PFSK-1 (cell line): ENCODE results near the gene MATCAP1.

Experiments
- FOXP2 ChIP-seq: optimal IDR thresholded peaks from 2 replicates; pipeline ENCODE3; 2011; ENCODE audit warnings: borderline replicate concordance, control low read depth, inconsistent platforms; ENCODE audit not compliant: insufficient read depth; ENCODE audit errors: extremely low read length, extremely low read depth
- POLR2AphosphoS5 ChIP-seq: IDR thresholded peaks from 2 replicates; pipeline ENCODE4 v1.6.1; 2012; ENCODE audit warnings: low read depth, mild to moderate bottlenecking, control low read depth, low read length, moderate library complexity
- REST ChIP-seq, 2 experiments: IDR thresholded peaks; 2 replicates each; pipeline versions ENCODE4 v1.6.1 to v1.8.0; 2011 to 2012; ENCODE audit warnings: low read depth in 2 of 2, low read length in 2 of 2, control low read depth in 1 of 2, inconsistent platforms in 1 of 2, mild to moderate bottlenecking in 1 of 2, moderate library complexity in 1 of 2; ENCODE audit not compliant: insufficient read depth in 1 of 2
- SIN3A ChIP-seq: IDR thresholded peaks from 2 replicates; pipeline ENCODE4 v1.6.1; 2012; ENCODE audit warnings: mild to moderate bottlenecking, low read length, moderate library complexity, borderline replicate concordance; ENCODE audit not compliant: insufficient read depth
- TAF1 ChIP-seq: IDR thresholded peaks from 2 replicates; pipeline ENCODE4 v1.6.1; 2012; ENCODE audit warnings: low read length, control low read depth, borderline replicate concordance; ENCODE audit not compliant: insufficient read depth

MATCAP1 gene

GRCh38 chr16:67198238-67198734 is 14.5 kb upstream of the MATCAP1 start:
- TF ChIP-seq TAF1 = no peak
- TF ChIP-seq REST (IDR thresholded peaks at IDR 0.05; ENCODE audit: insufficient read depth in 1 of 2, low read depth in 2 of 2, low read length in 2 of 2) = no peak
- TF ChIP-seq FOXP2 = no peak
- TF ChIP-seq SIN3A = no peak
- TF ChIP-seq POLR2AphosphoS5 = no peak

GRCh38 chr16:67197704-67198103 is 13.9 kb upstream of the MATCAP1 start:
- TF ChIP-seq POLR2AphosphoS5 (no peak), REST (IDR thresholded peaks at IDR 0.05; ENCODE audit: insufficient read depth in 1 of 2, low read depth in 2 of 2, low read length in 2 of 2) (no peak), FOXP2 (no peak), SIN3A (no peak), TAF1 (no peak)

GRCh38 chr16:67196881-67197280 is 13.1 kb upstream of the MATCAP1 start:
- TF ChIP-seq FOXP2 (no peak), REST (IDR thresholded peaks at IDR 0.05; ENCODE audit: insufficient read depth in 1 of 2, low read depth in 2 of 2, low read length in 2 of 2) (no peak), SIN3A (no peak), TAF1 (no peak), POLR2AphosphoS5 (no peak)

- no peak for TF ChIP-seq TAF1
- TF ChIP-seq POLR2AphosphoS5 = no peak
- no peak for TF ChIP-seq REST (IDR thresholded peaks at IDR 0.05; ENCODE audit: insufficient read depth in 1 of 2, low read depth in 2 of 2, low read length in 2 of 2)
- no peak for TF ChIP-seq SIN3A
- TF ChIP-seq FOXP2 = no peak
Measured at GRCh38 chr16:67195676-67196075, 11.9 kb upstream of the MATCAP1 start.

GRCh38 chr16:67194260-67194659 is 10.5 kb upstream of the MATCAP1 start:
- TF ChIP-seq REST (IDR thresholded peaks at IDR 0.05; ENCODE audit: insufficient read depth in 1 of 2, low read depth in 2 of 2, low read length in 2 of 2) (no peak), TAF1 (no peak), SIN3A (no peak), FOXP2 (no peak), POLR2AphosphoS5 (no peak)
